Stimulated activated CD8-positive, alpha-beta memory T cell treated with anti-CD3 and anti-CD28 coated beads, Interleukin-12 subunit alpha, Interleukin-12 subunit beta, amount 100 ng/mL, for 24 hours (primary cell): Measurements from ENCODE around the gene PLPP4.

Experiments
- DNase-seq: peaks from one replicate; pipeline ENCODE4 v3.0.0-alpha.2; 2020; ENCODE audit errors: extremely low read depth

Gene PLPP4

DNA sequence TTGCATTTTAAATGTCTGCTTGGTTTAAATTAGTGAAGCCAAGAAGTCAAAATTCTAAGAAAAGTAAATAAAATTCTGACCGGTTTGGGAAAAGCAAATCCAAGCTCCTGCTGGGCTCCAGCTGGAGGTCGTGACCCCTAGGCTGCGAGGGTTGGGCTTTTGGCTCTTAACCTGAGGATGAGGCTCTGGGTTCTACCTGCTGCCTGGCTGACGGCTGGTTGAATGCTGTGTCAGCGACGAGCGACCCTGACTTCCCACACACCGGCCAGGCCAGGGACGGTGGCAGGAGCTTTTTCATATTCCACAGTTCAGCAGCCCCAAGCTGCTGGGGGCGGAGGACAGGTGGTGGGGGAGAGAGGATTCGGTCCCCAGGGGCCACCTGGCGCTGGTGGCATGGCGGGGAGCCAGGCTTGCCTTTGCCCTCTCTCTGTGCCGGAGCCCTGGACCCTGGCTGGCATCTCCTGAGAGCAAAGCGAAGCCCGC lies 843 bp upstream of the PLPP4 start:
- DNase-seq: no peak

DNA sequence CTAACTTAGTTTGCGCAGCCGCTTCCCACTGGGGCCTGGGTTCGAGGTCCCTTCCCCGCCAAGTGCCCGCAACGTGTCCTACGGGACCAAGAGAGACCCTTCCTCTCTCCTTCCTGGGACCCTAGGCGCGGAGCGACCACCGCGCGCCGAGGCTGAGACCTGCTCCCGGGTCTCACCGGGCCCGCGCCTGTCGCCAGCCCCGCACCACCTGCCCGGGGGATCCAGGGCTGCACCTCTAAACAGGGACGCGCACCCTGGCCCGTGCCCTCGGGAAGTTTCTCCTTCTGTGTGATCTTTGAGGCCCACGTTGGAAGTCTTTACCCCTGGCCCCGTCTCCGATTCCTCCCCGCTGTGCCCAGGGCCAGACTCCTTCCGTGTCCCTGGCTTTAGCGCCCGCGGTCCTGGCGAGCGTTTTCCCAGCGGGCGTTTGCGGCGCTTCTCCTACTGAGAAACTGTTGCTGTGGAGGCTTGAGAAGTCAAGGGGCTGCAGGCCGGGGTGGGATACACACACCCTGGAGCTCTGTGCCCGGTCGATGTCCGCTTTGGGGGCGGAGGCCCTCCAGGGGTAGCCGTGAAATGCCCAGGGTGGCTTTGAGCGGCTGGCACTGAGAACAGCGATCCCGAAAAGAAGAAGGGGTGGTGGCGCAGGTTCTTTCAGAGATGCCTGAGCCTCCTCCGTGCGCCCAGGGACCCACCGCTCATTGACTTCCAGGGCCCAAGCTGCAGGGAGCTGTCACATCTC lies 575 bp downstream of the PLPP4 start:
- no peak for DNase-seq

DNA sequence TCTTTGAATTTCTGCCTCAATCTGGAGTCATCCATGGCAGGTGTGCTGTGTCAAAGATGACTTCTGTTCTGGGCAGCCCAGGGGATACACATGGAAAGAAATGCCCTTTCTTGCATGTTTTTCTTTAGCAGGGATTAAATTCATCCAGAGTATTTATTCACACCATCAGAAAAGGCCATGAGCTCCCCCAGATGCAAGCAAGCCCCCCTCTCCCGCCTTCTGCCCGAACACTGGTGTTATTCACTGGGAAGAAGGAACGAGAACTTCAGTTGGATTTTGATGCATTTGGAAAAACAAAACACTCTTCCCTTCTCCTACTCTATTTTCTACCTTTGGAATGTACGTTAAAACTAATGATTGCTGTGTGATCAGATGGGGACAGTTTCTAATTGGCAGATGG lies 1.4 kb downstream of the PLPP4 start:
- DNase-seq: no peak

DNA sequence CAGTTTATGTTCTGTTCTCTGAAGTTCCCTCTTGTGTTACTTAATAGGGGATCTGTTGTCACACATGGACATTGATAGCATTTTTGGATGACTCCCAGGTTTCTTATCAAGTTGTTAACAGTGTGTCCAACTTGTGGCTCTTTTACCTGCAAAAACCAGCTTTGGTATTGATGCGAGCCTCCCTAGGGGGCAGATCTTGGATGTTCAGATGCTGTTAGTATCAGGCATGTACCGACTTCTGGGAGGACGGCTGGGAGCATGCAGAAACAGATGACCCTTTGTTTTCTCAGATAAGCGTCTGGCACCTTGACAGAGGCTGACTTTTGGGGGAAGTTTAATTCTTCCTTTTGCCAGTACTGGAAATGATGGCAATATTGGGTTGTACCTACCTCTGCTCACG lies 2.2 kb downstream of the PLPP4 start:
- DNase-seq: no peak

DNA sequence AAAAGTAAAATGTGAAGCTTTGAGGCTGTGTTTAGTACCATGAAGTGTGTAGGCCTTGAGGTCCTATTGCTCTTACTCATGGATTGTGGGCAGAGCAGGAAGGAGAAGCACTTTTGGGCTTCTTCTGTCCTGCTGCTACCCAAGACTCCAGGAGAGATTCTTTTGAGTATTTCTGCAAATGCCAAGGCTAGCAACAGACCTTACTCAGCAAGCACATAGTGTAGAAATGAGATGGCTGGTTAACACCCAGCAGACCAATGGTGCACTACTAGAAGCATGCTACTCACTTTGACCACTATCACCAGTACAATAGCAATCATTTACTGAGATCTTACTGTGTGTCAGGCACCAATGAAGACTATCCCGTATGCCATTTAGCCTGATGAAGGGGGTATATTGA lies 3.2 kb downstream of the PLPP4 start:
- DNase-seq: no peak

DNA sequence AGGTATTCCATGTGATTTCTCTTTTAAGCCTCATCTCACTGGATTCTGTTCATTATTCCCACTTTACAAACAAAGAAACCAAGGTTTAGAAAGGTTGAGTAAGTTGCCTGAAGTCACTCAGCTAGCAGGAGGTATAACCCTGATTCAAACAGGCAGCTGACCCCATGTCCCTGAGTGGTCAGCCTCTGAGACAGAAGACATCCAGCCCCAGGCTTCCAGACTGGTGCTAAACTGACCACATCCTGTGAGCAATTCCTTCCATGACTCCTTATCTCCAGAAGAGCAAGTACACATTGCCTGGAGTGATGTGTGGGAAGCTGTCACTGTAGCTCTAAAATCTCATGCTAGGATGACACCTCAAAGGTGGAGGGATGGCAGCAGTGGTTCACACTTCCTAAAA lies 3.7 kb downstream of the PLPP4 start:
- no peak for DNase-seq

DNA sequence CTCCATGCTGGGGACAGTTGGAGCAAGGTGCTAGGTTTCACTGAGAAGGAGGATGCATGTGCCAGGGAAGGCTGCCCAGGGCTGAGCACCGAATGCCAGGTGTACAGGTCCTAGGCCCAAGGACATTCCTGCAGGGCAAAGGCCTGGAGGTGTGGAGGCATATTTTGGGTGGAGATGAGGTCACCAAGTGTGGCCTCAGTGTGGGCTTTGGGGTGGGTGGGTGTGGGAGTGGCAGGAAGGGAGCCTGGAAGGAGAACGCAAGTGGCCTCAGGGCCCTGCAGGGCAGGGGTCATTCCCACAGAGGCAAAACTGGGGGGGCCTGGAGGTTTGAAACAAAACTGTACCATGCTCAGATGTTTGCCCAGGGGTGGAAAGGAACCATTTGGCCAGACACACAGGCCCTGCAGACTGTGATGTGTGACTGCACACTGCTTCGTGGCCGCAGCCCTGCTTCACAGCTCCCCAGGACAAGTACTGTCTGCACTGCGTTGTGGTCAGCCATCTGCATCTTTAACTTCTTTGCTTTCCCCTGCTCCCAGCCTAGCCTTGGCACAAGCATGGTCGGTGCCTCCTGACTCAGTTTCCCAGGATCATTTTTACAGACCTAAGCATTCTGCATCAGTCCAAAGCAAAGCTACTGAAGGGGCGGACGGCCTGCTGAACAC lies 5.1 kb downstream of the PLPP4 start:
- DNase-seq: no peak

DNA sequence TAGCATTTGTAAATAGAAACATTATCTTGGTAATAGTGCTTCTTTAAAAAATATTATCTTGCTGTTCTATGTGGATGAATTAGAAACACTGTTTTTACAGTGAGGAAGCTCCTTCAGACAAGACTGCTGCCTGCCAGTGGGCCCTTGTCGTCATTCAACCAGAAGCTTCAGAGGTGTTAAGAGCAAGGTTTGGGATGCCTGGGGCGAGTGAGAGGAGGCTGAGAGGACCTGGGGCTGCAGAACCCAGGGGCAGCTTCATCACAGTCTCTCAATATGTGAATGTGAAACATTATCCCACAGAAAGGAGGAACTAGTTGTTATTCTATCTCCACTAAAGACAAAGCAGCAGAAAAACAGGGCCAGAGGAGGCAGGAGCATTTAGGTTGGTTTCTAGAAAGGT lies 8.1 kb downstream of the PLPP4 start:
- no peak for DNase-seq

DNA sequence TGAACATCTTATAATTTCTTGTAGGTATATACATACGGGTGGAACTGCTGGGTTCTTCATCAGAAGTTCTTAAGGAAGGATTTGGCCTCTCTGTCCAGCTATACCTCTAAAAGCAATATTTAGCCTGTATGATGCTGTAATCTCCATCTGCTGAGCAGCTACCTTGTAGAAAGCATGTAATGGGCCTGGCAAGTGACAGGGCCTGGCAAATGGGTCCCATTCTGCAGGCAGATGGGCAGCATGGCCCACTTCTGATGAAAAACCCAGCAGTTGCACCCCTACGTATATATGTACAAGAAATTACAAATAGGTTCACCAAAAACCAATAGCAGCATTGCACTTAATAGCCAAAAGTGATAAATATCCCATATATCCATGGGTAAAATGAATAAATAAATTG lies 9.0 kb downstream of the PLPP4 start:
- DNase-seq: no peak

DNA sequence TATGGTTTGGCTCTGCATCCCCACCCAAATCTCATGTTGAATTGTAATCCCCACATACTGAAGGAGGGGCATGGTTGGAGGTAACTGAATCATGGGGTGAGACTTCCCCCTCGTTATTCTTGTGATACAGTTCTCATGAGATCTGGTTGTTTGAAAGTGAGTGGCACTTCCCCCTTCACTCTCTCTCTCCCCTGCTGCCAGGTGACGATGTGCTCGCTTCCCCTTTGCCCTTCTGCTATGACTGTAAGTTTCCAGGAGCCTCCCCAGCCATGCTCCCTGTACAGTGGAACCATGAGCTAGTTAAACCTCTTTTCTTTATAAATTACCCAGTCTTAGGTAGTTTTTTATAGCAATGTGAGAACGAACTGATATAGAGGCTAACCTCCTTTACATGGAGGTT lies 16.6 kb downstream of the PLPP4 start:
- no peak for DNase-seq

DNA sequence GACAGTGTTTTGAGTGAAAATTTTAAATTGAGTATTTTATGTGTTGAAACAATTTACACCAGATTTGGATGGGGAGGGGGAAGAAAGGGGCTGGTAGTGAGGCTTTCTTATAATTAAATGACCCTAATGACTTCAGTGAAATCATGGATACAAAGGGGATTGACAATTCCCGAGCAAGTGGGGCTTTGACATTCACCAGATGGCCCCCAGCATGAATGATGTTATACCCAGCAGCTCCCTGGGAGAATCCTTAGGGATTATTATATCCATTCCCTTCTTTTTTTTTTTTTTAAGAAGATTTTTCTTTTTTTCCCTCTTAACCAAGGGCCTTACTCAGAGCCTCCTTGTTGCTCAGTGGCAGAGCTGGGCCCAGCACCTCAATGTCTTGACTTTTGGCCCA lies 17.9 kb downstream of the PLPP4 start:
- no peak for DNase-seq

DNA sequence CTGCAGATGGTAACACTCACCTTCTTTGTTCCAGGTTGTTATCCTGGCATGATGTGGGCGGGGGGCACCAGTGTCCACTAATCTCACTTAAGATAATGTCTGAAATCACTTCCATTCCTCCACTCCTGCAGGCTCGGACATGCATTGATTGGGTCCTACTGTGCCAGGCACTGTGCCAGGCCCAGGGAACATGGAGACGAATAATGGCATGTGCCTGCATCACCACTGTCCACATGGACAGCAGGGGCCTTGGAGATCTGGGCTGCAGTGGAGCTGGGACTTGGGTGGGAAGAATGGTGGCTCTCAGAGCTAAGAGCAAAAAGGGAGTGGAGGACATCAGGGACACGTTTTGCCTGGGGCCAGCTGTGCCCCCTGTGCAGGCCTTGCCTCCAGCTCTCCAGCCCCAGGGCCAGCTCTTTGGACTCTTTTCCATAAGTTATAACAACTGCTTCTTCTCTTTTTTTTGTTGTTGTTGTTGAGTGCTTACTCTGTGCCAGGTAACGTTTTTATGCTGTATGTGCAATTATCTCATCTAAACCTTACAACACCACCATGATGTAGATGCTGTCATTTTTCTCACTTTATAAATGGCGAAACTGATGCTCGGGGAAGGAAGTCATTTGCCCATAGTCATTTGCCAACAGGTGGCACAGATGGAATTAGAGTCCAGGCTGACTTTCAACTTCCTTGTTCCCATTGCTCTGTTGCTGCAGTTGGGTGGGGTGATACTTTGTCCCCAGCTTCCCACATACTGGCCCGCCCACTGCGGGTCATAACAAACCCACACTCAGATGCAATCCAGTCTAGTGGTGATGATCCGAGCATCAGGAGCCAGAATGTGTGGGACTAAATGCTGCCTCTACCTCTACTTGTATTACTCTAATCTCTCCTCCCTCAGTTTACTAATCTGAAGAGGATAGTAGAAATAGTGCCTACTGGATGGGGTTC lies 19.1 kb downstream of the PLPP4 start:
- DNase-seq: no peak

DNA sequence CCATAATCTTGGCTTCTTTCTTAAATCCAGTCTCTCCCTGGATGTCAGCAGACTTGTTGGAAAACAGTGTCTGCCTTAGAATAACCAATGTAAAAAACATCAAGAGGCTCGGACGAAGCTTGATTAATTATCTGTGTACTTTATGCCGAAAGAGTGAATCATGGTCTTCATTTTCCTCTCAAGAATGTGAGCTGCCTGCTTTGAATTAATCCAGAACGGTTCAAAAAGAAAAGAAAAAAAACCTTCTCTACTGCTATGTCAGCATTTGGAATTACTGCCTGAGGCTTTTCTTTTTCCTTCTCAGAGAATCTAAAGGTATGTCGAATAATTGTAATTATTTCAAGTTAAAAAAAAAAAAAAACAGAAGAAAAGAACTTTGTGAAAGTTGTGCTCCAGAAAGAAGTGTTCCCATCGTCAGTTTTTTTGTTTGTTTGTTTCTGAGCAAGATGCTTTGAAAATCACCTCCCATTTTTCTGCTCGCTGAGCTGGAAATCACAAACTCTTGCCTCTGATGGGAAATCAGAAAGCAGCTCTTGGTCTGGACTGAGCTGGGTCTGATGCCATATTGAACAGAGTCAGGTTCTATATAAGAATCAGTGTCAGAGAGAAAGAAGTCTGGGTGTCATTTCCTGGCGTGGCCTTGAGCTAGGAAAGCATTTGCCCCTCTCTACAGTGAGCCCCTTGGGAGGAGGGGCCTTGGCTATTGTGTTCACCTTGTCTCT lies 20.2 kb downstream of the PLPP4 start:
- no peak for DNase-seq

DNA sequence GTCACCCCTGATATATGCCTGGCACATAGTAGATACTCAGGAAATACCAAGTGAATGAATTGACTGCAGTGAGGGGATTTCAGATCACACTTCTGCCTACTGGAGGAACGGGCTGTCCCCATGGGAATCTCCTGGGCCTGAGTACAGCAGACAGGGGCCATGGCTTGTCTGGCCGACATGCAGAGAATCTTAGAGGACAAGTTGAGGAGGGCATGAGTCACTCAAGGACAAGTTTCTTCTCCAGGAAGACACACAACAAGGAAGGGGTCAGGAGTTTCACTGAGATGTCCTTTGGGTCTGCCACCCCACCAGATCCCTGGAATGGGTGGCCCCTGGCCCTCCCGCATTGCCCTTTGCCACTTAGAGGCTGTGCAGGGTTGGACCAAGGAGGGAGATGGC lies 20.7 kb downstream of the PLPP4 start:
- no peak for DNase-seq

DNA sequence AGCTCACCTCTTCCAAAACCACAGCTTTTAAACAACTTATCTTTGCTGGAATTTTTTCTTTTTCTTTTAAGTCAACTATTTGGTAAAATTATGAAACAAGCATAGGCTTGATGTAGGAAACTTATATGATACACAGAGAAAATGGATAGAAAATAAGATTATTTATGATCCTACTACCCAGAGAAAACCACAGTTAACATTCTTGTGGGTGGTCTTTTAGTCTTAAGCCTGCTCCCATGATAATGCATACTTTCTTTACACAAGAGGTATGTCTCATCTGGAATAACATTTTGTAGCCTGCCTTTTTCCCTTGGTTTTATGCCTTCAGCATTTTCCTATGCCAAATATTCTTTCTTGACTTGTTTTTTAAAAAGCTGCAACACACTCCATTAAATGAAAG lies 21.4 kb downstream of the PLPP4 start:
- DNase-seq: no peak

DNA sequence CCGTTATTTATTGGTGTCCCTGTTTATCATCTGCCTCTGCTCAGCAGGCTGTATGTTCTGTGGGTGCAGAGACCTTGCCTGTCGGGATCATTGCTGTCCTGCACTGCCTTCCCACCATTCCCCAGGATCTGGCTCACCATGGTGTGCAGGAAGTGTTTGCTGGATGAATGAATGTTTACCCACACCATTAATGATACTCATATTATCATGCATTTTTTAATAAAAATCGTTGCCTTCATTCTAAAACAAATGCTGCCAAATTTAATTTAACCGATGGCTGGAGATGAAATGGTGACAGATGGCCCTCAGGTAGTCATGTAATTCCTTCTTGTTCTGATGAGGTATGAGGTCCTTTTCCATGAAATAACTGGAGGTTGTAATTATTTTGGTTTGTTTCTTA lies 22.5 kb downstream of the PLPP4 start:
- no peak for DNase-seq

DNA sequence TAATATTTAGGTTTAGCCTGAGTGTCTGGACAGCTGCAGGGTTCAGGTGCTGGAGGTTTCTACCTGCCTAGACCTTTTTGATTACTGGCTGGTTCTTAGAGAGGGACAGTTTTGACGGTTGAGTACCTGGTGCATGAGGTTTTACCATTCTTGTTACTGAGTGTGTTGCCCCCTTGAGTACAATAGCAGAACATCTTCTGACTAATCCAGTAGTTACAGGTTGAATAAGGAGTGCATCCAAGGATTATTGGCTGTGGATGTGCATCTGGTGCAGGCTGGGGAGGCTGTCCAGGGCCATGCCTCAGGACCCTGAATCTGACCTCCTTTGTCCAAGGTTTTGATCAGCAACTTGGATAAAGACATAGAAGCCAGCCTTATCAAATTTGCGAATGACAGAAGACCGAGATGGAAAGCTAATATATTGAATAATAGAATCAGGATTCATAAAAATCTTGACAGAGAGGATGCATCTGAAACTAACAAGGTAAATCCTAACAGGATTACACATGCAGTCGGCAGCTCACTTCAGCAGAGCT lies 23.1 kb downstream of the PLPP4 start:
- DNase-seq: no peak

DNA sequence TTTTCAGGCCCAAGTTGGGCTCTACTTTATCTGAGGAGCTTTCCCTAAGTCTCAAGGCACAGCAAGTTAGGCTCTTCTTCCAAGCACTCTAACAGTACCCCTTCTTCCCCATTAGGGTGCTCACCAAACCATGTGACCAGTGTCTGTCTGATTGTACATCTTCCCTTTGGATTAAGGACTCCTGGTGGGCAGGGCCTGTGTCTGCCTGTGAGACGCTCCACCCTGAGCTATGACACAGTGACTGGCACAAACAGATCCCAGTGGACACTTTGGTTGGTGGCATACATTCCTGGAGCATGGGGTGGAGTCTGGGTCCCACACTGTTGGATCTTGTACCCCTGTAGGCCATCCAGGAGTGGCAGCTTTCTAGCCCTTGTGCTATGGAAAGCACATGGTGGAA lies 23.8 kb downstream of the PLPP4 start:
- no peak for DNase-seq

DNA sequence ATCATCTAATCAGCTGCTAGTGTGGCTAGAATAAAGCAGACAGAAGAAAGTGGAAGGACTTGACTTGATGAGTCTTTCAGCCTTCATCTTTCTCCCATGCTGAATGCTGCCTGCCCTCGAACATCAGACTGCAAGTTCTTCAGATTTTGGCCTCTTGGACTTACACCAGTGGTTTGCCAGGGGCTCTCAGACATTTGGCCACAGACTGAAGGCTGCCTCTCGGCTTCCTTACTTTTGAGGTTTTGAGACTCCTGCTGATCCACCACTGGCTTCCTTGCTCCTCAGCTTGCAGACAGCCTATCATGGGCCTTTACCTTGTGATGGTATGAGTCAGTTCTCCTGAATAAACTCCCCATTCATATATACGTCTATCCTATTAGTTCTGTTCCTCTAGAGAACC lies 26.0 kb downstream of the PLPP4 start:
- DNase-seq: no peak

DNA sequence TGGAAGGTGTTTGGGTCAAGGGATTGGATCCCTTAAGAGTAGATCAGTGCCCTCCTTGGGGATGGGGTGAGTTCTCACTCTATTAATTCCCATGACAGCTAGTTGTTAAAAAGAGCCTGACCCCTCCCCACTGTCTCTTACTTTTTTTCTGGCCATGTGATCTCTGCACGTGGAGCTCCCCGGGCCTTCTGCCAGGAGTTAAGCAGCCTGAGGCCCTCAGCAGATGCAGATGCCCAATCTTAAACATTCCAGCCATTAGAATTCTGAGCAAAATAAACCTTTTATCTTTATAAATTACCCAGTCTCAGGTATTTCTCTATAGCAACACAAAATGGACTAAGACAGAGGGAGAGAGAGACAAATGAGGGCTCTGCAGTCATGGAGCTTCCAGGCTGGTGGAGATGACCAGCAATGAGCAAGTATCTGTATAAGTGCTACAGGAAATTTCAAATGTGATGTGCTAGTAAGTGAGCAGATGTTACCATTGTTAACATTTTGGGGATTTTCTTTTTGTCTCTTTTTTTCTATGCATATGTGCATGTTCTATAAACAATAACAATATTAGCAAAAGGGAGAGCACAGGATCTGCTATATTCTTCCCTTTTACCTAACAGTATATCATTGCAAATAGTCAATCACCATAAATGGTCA lies 26.7 kb downstream of the PLPP4 start:
- DNase-seq: no peak

DNA sequence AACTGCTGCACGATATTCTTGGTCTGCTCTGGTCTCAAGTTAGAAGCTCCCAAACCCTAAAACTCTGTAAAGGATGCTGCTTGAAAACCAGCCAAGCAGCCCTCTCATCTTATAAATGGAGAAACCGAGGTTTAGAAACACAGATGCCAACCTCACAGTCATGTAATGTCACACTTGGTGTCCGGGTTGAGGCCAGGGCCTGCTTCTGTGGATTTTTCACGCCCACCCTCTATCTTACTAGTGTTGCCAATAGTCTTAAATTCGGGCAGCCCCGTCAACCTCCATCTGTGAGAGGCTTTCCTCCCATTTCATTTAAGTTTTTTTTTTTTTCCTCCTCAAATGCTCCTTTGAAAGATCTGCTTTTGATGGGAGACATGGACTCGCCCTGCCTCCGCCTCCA lies 28.9 kb downstream of the PLPP4 start:
- DNase-seq: no peak
